Natural killer cell (primary cell): ENCODE data around the gene ABHD4. TPM values are rescaled to one million over a fixed set of nuclear protein-coding genes. Genes with fewer than 3 reads are reported as not detected.

ENCODE experiments used
- ATAC-seq, 3 donors: fragments of 150-1000 bp in 2 of 3; fragments of 200-7000 bp in 1 of 3; cut with Tn5 transposase; 1 replicate in 1 of 3; 2 replicates in 2 of 3; pipeline ENCODE4 v1.10.0; 2021; ENCODE audit warnings: mild to moderate bottlenecking in 2 of 3, moderate library complexity in 2 of 3
- DNase-seq, 2 donors: peaks; one replicate each; pipeline versions ENCODE4 v3.0.0 to v3.0.0-alpha.2; 2013 to 2021; ENCODE audit warnings: mixed read lengths in 1 of 2
- H3K27ac ChIP-seq: one replicate; pipeline ENCODE4 v1.5.1; 2013; ENCODE audit warnings: mild to moderate bottlenecking, low read length
- H3K27me3 ChIP-seq: one replicate; pipeline ENCODE4 v1.6.1; 2013; ENCODE audit warnings: low read length; ENCODE audit not compliant: control insufficient read depth, insufficient read depth
- H3K36me3 ChIP-seq: one replicate; pipeline ENCODE4 v1.6.1; 2013; ENCODE audit warnings: low read length; ENCODE audit not compliant: control insufficient read depth, insufficient read depth
- H3K4me1 ChIP-seq: one replicate; pipeline ENCODE4 v1.6.1; 2013; ENCODE audit warnings: low read length; ENCODE audit not compliant: control insufficient read depth, insufficient read depth
- H3K4me3 ChIP-seq: one replicate; pipeline ENCODE4 v1.5.1; 2013; ENCODE audit warnings: low read length
- H3K9me3 ChIP-seq: one replicate; pipeline ENCODE4 v1.6.1; 2013; ENCODE audit warnings: low read length; ENCODE audit not compliant: control insufficient read depth, insufficient read depth
- H3K27ac Mint-ChIP-seq, 2 donors: one replicate each; pipeline ENCODE4 v1.8.0; 2022; ENCODE audit warnings: mild to moderate bottlenecking in 2 of 2, mixed read lengths in 2 of 2, moderate library complexity in 1 of 2
- H3K27me3 Mint-ChIP-seq, 2 donors: one replicate each; pipeline ENCODE4 v1.8.0; 2022; ENCODE audit warnings: low read depth in 2 of 2, mixed read lengths in 2 of 2
- H3K36me3 Mint-ChIP-seq: one replicate; pipeline ENCODE4 v1.8.0; 2022; ENCODE audit warnings: mixed read lengths
- H3K4me1 Mint-ChIP-seq, 2 donors: one replicate each; pipeline ENCODE4 v1.8.0; 2022; ENCODE audit warnings: mixed read lengths in 2 of 2
- H3K4me3 Mint-ChIP-seq: one replicate; pipeline ENCODE4 v1.8.0; 2022; ENCODE audit warnings: mild to moderate bottlenecking, moderate library complexity, mixed read lengths
- H3K9me3 Mint-ChIP-seq, 2 donors: one replicate each; pipeline ENCODE4 v1.8.0; 2022; ENCODE audit warnings: mixed read lengths in 2 of 2
- WGBS: methylation state at CpG from one replicate; pipeline ENCODE4 v1.1.7; 2013; ENCODE audit warnings: missing lambda C conversion rate; ENCODE audit not compliant: insufficient coverage; 5-methylcytosine and 5-hydroxymethylcytosine counted together
- intact Hi-C: fragments of 100-400 bp; cut with micrococcal nuclease; formaldehyde crosslinking; loops from one replicate; pipeline ENCODE4 v1.14.2; 2022
- total RNA-seq, 4 donors: library from RNA; stranded (reverse); fragments of 120-200 nt in 1 of 4; gene quantifications; one replicate each; pipeline versions ENCODE4 v1.2.3 to v1.2.4, GENCODE V29; 2013 to 2022
- TF ChIP-seq, protein P1 (sequence below): fragments of 200-600 bp; IDR thresholded peaks from one replicate; pipeline ENCODE4 v1.8.0; 2022; ENCODE audit warnings: antibody characterized with exemption

ABHD4 gene
- total RNA-seq, 3 donors from 2014 or later (not counting 1 experiment from before 2014, with no cell fraction given), result 29.7 to 39.3 (median 30.2) TPM

DNA sequence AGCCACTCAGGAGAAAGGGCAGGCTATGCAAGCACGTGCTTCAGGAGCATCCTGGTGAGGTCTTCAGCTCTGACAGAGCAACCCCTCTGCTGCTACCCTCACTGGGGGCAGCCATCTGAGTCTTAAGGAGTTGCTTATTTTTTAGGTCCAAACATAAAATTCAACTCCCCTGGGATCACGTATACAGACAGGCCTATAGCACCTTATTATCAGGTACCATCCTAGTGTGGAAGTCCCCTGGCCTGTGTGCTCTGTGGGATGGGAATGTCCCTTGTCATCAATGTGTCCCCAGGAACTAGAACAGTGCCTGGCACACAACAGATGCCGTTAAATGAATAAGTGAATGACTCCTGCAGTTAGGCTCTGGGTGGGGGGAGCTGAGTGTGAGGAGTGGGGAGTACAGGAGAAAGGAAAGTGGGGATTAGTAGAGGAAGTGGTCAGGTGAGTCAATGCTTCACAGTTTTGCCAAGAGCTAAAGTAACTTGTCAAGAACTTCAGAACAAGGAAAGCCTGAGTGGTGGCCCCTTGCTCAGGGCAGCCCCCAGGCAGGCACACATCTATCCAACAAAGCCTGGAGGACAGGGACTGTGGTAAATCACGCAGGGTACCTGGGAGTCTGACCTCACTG, 42.6 kb upstream of the ABHD4 start:
- H3K4me3 Mint-ChIP-seq, result peak overlapping the region; percentile 94

DNA sequence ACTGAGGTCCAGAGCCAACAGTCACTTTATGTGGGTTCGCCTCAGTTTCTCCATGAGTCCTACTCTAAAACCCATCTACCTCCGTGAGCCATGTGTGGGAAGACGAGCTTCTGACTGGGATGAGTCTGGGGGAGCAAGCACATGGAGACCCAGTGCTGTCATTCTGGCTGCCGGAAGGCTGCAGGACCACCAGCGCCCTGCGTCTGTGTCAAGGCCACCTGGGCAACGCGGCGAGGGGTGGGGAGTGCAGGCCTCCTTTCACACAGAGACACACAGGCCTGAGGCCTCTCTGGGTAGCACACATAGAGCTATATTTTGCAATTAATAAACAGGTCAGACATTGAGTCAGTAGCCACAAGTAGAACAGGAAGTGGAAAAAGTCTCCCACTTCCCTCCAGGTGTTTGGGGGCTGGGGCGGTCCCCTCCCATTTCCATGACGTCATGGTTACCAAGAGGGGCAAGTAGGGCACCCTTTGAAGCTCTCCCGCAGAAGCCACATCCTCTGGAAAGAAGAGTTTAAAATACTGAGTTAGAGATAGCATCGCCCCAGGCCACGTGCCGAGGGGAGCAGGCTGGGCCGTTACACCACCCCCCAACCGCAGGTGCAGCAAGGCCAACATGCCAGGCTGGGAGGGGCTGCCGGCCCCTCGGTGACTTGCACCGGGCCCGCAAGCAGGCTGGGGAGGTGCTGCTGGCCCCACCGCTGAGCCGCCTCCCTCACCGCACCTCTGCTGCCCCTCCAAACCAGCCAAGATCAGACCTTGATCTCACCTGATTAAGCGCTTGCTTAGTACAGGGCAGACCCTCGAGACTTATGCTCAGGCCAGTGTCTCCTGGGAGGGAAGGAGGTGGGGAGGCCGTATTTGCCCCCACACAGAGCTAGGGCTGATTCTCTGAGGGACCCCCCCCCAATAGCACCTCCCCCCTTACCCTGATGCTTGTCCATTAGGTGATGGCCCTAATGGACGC, 41.8 kb upstream of the ABHD4 start:
- Mint-ChIP-seq H3K27me3 (peaks cover 0 to 4% of the 10 kb centered on the region in 2 donors), H3K36me3 (no peaks in the 10 kb centered on the region), H3K9me3 (no peaks in the 10 kb centered on the region), H3K4me1 (peaks cover 82 to 91% of the 10 kb centered on the region in 2 donors), H3K4me3 (peak overlapping the region; percentile 94), H3K27ac (peak overlapping the region; percentile 98 to 100)
- Histone ChIP-seq H3K9me3 (no peaks in the 10 kb centered on the region), H3K27ac (peak overlapping the region; percentile 97), H3K4me3 (peak overlapping the region; percentile 32), H3K27me3 (no peaks in the 10 kb centered on the region), H3K36me3 (peaks cover 5% of the 10 kb centered on the region), H3K4me1 (peaks cover 98% of the 10 kb centered on the region)
- under 1% methylated on average over 25 of the region's 28 CpGs for WGBS
- TF ChIP-seq, protein P1, sequence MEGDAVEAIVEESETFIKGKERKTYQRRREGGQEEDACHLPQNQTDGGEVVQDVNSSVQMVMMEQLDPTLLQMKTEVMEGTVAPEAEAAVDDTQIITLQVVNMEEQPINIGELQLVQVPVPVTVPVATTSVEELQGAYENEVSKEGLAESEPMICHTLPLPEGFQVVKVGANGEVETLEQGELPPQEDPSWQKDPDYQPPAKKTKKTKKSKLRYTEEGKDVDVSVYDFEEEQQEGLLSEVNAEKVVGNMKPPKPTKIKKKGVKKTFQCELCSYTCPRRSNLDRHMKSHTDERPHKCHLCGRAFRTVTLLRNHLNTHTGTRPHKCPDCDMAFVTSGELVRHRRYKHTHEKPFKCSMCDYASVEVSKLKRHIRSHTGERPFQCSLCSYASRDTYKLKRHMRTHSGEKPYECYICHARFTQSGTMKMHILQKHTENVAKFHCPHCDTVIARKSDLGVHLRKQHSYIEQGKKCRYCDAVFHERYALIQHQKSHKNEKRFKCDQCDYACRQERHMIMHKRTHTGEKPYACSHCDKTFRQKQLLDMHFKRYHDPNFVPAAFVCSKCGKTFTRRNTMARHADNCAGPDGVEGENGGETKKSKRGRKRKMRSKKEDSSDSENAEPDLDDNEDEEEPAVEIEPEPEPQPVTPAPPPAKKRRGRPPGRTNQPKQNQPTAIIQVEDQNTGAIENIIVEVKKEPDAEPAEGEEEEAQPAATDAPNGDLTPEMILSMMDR, result no peak
- ATAC-seq (peak; percentile 64 to 86 (median 75)), DNase-seq (peak; percentile 94 to 99)
- intact Hi-C loops, result loop anchor here (1.0 to 2.0 kb wide), 12 partner anchors 20 to 502 kb away; partner anchors contain the start of genes DAD1, OXA1L and RBM23

More for the DNA sequence above, 42.6 kb upstream of the ABHD4 start:
- DNase-seq, result peak in 1 of 2 donors; percentile 90
- peak overlapping the region; percentile 97 for H3K27ac ChIP-seq
- WGBS, result 21% methylated on average over 4 of the region's 4 CpGs
- peak in 1 of 3 donors; percentile 17 for ATAC-seq
- intact Hi-C loops, result loop anchor here (1.0 to 2.0 kb wide), 12 partner anchors 19 to 503 kb away; partner anchors contain the start of genes DAD1, OXA1L and RBM23
- Mint-ChIP-seq H3K27ac (peak overlapping the region; percentile 98 to 100), H3K27me3 (peaks cover 0 to 4% of the 10 kb centered on the region in 2 donors), H3K4me1 (peaks cover 82 to 91% of the 10 kb centered on the region in 2 donors), H3K9me3 (no peaks in the 10 kb centered on the region), H3K36me3 (no peaks in the 10 kb centered on the region)
- no peak overlapping the region for H3K4me3 ChIP-seq
- TF ChIP-seq, protein P1, result no peak
- no peaks in the 10 kb centered on the region for H3K9me3 ChIP-seq
- H3K27me3 ChIP-seq, result no peaks in the 10 kb centered on the region
- H3K36me3 ChIP-seq, result peaks cover 9% of the 10 kb centered on the region
- H3K4me1 ChIP-seq, result peaks cover 98% of the 10 kb centered on the region

DNA sequence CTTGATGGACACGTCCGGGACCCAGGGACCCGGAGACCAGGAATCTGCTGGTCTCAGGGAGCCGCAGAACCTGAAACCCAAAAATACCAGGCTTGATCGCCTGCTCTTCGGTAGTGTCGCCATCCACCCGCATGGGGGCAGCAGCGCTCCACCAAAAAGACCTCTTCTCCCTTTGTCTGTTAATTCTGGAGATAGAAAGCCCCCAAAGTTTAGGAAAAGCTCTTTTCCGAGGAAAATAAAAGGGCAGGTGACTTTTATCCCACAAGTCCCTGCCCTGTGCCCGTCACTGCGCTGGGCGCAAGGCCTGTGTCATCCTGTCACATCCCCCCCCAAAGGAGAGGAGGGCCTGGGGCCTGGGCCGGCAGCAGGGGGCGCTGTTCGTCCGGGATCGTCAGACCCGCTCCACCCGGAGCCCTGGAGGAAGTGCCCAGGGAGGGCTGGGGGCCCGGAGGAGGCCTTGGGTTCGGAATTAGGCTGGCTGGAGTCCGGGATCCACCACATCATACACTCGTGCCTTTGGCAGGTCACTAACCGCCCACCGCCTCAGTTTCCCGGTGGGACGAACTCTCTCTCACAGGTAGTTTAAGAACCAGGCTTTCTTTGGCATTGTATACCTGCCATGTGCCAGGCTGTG, 41.0 kb upstream of the ABHD4 start:
- peak; percentile 32 to 63 (median 34) for ATAC-seq
- peak overlapping the region; percentile 98 to 100 for H3K27ac Mint-ChIP-seq
- WGBS, result 4% methylated on average over 28 of the region's 28 CpGs
- peak overlapping the region; percentile 97 for H3K27ac ChIP-seq
- no peaks in the 10 kb centered on the region for H3K27me3 ChIP-seq
- no peaks in the 10 kb centered on the region for H3K36me3 ChIP-seq
- peak overlapping the region; percentile 94 for H3K4me3 Mint-ChIP-seq
- no peaks in the 10 kb centered on the region for H3K36me3 Mint-ChIP-seq
- peaks cover 0 to 4% of the 10 kb centered on the region in 2 donors for H3K27me3 Mint-ChIP-seq
- TF ChIP-seq, protein P1, result peak; percentile 100
- H3K4me1 Mint-ChIP-seq, result peaks cover 82 to 91% of the 10 kb centered on the region in 2 donors
- peak overlapping the region; percentile 32 for H3K4me3 ChIP-seq
- intact Hi-C loops, result loop anchor here (1.0 to 2.0 kb wide), 16 partner anchors 13 to 501 kb away; partner anchors contain the start of genes DAD1, OXA1L and RBM23
- H3K9me3 Mint-ChIP-seq, result no peaks in the 10 kb centered on the region
- DNase-seq, result peak; percentile 92 to 94
- no peaks in the 10 kb centered on the region for H3K9me3 ChIP-seq
- peaks cover 98% of the 10 kb centered on the region for H3K4me1 ChIP-seq
